Measurements from ENCODE around the gene ANGPTL8.

ANGPTL8 gene

DNA sequence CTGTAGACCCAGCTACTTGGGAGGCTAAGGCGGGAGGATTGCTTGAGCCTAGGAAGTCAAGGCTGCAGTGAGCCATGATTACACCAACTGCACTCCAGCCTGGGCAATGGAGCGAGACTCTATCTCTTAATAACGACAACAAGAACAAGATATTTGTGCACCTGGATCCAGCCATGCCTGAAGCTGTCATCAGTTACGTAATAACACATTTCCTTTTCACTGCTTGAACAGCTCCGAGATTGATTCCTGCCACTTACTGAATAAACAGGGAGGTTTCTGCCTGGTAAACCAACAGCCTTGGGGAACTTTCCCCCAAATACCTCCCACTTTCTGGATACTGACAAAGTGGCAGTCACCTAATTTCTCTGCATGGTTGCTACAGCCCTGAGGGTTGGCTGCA lies 47.5 kb upstream of the ANGPTL8 start:
- H3K4me1 ChIP-seq (ENCODE audit: control insufficient read depth, low read length): peaks cover 96% of the 10 kb centered on the region
- peaks cover 84% of the 10 kb centered on the region for H3K36me3 ChIP-seq (ENCODE audit: control insufficient read depth, low read length)
- H3K27ac ChIP-seq (ENCODE audit: low read depth, low read length): peak overlapping the region; percentile 93
- TF ChIP-seq, protein P1, sequence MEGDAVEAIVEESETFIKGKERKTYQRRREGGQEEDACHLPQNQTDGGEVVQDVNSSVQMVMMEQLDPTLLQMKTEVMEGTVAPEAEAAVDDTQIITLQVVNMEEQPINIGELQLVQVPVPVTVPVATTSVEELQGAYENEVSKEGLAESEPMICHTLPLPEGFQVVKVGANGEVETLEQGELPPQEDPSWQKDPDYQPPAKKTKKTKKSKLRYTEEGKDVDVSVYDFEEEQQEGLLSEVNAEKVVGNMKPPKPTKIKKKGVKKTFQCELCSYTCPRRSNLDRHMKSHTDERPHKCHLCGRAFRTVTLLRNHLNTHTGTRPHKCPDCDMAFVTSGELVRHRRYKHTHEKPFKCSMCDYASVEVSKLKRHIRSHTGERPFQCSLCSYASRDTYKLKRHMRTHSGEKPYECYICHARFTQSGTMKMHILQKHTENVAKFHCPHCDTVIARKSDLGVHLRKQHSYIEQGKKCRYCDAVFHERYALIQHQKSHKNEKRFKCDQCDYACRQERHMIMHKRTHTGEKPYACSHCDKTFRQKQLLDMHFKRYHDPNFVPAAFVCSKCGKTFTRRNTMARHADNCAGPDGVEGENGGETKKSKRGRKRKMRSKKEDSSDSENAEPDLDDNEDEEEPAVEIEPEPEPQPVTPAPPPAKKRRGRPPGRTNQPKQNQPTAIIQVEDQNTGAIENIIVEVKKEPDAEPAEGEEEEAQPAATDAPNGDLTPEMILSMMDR (IDR thresholded peaks at IDR 0.05; ENCODE audit: low read depth, low read length, poor library complexity, severe bottlenecking): no peak
- TF ChIP-seq EZH2phosphoT487 (IDR thresholded peaks at IDR 0.05; ENCODE audit: borderline replicate concordance, low read length): no peak
- H3K27me3 ChIP-seq (ENCODE audit: control insufficient read depth, low read length): no peaks in the 10 kb centered on the region
- peak overlapping the region; percentile 55 for H3K4me3 ChIP-seq (ENCODE audit: low read length)
- H4K20me1 ChIP-seq (ENCODE audit: control insufficient read depth, insufficient read depth, low read depth, low read length): no peaks in the 10 kb centered on the region
- H3K4me2 ChIP-seq (ENCODE audit: low read length): peak overlapping the region; percentile 90
- peaks cover 85% of the 10 kb centered on the region for H3K79me2 ChIP-seq (ENCODE audit: control insufficient read depth, low read length)
- no peaks in the 10 kb centered on the region for H3K9me3 ChIP-seq (ENCODE audit: control insufficient read depth, insufficient read depth, low read length)
- H3K9me2 ChIP-seq (replicated peaks; ENCODE audit: control insufficient read depth, low read length): no peaks in the 10 kb centered on the region
- peaks cover 32% of the 10 kb centered on the region for H3F3A ChIP-seq (ENCODE audit: control insufficient read depth, insufficient read depth)

DNA sequence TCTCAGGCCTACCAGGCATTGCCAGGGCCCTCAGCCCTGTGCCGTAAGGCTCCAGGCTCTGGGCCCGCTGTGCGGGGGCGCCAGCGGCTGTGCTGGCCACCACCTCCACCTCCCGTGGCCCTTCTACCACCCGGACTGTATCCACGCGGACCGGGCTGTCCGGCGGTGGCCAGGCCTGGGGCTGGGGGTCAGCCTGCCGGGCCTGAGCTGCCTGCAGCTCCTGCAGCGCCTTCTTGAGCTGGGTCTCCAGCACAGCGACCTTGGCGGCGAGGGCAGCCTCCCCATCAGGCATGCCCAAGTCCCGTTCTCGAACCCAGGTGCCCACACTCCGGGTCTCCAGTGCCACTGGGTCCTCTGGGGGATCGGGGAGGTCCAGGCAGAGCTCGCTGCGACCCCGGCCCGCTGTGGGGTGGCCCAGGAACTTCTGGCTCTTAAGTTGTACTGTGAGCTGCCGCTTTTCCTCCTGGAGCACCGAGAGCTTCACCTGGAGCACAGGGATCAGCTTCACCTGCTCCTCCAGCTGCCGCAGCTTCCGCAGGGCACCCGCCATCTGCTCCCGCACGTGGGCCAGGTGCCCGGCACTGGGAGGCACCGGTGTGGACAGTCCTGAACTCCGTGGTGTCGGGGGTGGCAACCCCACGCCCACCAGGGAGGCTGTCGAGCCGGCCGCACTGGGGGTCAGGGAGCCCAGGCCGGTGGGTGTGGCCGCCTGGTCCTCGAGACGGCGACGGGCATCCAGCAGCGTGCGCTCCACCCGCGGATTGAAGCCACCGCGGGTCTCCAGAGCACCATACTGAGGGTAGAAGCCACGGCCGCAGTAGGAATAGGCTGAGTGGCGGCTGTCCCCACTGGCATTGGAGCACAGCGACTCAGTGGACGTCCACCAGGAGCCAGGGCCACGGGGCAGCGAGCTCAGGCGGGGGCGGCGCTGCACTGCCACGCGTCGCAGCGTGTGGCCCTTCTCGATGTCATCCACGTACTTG lies 46.2 kb upstream of the ANGPTL8 start:
- TF ChIP-seq EZH2phosphoT487 (IDR thresholded peaks at IDR 0.05; ENCODE audit: borderline replicate concordance, low read length): no peak
- TF ChIP-seq, protein P1 (IDR thresholded peaks at IDR 0.05; ENCODE audit: low read depth, low read length, poor library complexity, severe bottlenecking): no peak
- Histone ChIP-seq H3K4me3 (ENCODE audit: low read length) (peak overlapping the region; percentile 55), H3K9me3 (ENCODE audit: control insufficient read depth, insufficient read depth, low read length) (no peaks in the 10 kb centered on the region), H3K4me1 (ENCODE audit: control insufficient read depth, low read length) (peaks cover 88% of the 10 kb centered on the region), H3K4me2 (ENCODE audit: low read length) (peak overlapping the region; percentile 90), H3K36me3 (ENCODE audit: control insufficient read depth, low read length) (peaks cover 75% of the 10 kb centered on the region), H3K9me2 (replicated peaks; ENCODE audit: control insufficient read depth, low read length) (no peaks in the 10 kb centered on the region), H3F3A (ENCODE audit: control insufficient read depth, insufficient read depth) (peaks cover 32% of the 10 kb centered on the region), H4K20me1 (ENCODE audit: control insufficient read depth, insufficient read depth, low read depth, low read length) (no peaks in the 10 kb centered on the region), H3K27me3 (ENCODE audit: control insufficient read depth, low read length) (no peaks in the 10 kb centered on the region), H3K79me2 (ENCODE audit: control insufficient read depth, low read length) (peaks cover 76% of the 10 kb centered on the region), H3K27ac (ENCODE audit: low read depth, low read length) (peak overlapping the region; percentile 93)

DNA sequence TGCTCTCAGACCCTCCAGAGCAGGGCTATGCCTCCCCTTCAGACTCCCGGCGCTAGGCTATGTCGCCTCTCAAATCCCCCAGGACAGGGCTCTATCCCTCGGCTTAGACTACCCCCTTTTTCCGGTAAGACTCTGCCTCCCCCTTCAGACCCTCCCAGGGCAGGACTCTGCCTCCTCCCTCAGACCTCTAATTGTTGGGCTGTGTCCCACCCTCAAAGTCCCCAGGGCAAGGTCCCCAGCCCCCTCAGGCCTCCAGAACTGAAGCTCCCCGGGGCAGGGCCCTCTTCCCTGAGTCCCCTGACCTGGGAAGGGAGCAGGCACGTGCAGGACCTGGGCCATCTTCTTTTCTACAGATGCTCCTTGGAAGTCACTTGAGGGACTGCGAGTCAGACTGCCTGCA lies 45.2 kb upstream of the ANGPTL8 start:
- Histone ChIP-seq H3K36me3 (ENCODE audit: control insufficient read depth, low read length) (peaks cover 69% of the 10 kb centered on the region), H3F3A (ENCODE audit: control insufficient read depth, insufficient read depth) (peaks cover 36% of the 10 kb centered on the region), H3K79me2 (ENCODE audit: control insufficient read depth, low read length) (peaks cover 68% of the 10 kb centered on the region), H3K4me1 (ENCODE audit: control insufficient read depth, low read length) (peaks cover 83% of the 10 kb centered on the region), H3K27ac (ENCODE audit: low read depth, low read length) (peak overlapping the region; percentile 93), H3K4me3 (ENCODE audit: low read length) (peak overlapping the region; percentile 84), H3K9me3 (ENCODE audit: control insufficient read depth, insufficient read depth, low read length) (no peaks in the 10 kb centered on the region), H3K9me2 (replicated peaks; ENCODE audit: control insufficient read depth, low read length) (no peaks in the 10 kb centered on the region), H4K20me1 (ENCODE audit: control insufficient read depth, insufficient read depth, low read depth, low read length) (no peaks in the 10 kb centered on the region), H3K27me3 (ENCODE audit: control insufficient read depth, low read length) (no peaks in the 10 kb centered on the region), H3K4me2 (ENCODE audit: low read length) (peak overlapping the region; percentile 90)
- no peak for TF ChIP-seq EZH2phosphoT487 (IDR thresholded peaks at IDR 0.05; ENCODE audit: borderline replicate concordance, low read length)
- TF ChIP-seq, protein P1 (IDR thresholded peaks at IDR 0.05; ENCODE audit: low read depth, low read length, poor library complexity, severe bottlenecking): no peak
